ENCODE data around the gene MBD6.

DNA sequence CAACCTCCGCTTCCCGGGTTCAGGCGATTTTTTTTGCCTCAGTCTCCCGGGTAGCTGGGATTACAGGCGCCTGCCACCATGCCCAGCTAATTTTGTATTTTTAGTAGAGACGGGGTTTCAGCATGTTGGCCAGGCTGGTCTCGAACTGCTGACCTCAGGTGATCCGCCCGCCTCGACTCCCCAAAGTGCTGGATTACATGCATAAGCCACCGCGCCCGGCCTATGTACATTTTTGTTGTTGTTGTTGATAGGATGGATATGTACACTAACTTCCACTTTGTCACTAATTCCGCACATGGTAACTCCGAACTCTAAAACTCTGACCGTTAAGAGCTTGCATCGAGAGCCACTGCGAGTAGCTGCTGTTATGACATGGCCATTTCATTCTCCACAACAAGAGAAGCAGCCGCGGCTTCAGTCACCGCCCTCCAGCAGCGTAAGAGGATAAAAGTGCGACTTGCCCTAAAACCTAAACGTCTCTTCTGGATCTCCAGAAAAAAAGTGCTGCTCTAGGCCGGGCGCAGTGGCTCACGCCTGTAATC, 35.5 kb upstream of the MBD6 start:
- TF ChIP-seq CTCF (IDR thresholded peaks at IDR 0.05; ENCODE audit: insufficient read depth, low read depth, low read length): no peak
- TF ChIP-seq EZH2 (IDR thresholded peaks at IDR 0.05; ENCODE audit: insufficient read depth, low read length): no peak
